ENCODE results near the gene CDH16. TPM values are rescaled to one million over a fixed set of nuclear protein-coding genes. Genes with fewer than 3 reads are reported as not detected.
A peak's percentile ranks its signal among the peaks of the same experiment; 100 is the strongest.
"Not testable (repeated sequence)": the region's sequence is repeated elsewhere in the genome, so short reads cannot be mapped to it uniquely, and the experiment has no call there.

CDH16 gene, protein sequence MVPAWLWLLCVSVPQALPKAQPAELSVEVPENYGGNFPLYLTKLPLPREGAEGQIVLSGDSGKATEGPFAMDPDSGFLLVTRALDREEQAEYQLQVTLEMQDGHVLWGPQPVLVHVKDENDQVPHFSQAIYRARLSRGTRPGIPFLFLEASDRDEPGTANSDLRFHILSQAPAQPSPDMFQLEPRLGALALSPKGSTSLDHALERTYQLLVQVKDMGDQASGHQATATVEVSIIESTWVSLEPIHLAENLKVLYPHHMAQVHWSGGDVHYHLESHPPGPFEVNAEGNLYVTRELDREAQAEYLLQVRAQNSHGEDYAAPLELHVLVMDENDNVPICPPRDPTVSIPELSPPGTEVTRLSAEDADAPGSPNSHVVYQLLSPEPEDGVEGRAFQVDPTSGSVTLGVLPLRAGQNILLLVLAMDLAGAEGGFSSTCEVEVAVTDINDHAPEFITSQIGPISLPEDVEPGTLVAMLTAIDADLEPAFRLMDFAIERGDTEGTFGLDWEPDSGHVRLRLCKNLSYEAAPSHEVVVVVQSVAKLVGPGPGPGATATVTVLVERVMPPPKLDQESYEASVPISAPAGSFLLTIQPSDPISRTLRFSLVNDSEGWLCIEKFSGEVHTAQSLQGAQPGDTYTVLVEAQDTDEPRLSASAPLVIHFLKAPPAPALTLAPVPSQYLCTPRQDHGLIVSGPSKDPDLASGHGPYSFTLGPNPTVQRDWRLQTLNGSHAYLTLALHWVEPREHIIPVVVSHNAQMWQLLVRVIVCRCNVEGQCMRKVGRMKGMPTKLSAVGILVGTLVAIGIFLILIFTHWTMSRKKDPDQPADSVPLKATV
- total RNA-seq: not detected

DNA sequence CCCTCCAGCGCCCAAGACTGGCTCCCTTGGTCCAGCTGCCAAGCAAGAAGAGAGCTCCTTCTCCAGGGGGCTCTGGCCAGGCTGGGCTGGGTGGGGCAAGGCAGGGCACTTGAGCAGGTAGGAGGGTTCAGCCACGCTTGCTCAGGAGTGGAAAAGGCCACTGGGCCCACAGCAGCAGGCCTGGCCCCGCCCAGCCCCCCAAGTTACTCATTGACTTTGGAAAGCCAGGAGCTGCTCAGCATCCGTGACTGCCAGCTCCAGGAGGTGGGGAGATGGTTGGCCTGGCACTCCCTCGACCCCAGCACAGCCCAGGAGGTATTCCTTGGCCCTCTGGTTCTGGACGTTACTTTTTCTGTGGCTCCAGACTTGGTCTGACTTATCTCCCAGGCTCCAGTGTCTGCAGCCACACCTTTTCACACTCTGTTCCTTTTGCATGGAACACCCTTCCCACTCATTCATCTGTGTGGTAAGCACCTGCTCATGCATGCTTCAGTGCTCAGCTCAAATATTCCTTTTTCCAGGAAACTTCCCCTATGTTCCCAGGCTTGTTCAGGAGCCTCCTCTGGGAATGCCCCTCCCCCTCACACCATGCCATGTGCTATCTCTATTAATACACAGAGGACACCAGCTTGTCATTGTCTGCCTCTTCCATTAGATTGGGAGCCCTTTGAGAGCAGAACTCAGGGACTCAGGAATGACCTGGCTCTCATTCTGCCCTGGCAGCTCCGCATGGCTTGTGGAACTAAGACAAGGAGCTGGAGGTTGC is at the start of gene CDH16:
Gene CDH16, minus strand, starts transcription at position 83 of the 766 bp plus-strand sequence. CDS start 820 bp downstream, outside the sequence.
- DNase-seq: no peak
- no peak within 1 kb of the TSS for H3K4me3 Mint-ChIP-seq
- no peak for ATAC-seq (replicated peaks in 1 of 2)
- no peaks in the 10 kb centered on the region for H3K4me1 Mint-ChIP-seq (ENCODE audit: low read depth)
- H3K9me3 Mint-ChIP-seq: no peaks in the 10 kb centered on the region
- H3K27ac Mint-ChIP-seq: no peak within 1 kb of the TSS
- peaks cover 12% of the 10 kb centered on the region for H3K27me3 Mint-ChIP-seq (ENCODE audit: low read depth)
- no peaks in the 10 kb centered on the region for H3K36me3 Mint-ChIP-seq (ENCODE audit: insufficient read depth in 2 of 2)

DNA sequence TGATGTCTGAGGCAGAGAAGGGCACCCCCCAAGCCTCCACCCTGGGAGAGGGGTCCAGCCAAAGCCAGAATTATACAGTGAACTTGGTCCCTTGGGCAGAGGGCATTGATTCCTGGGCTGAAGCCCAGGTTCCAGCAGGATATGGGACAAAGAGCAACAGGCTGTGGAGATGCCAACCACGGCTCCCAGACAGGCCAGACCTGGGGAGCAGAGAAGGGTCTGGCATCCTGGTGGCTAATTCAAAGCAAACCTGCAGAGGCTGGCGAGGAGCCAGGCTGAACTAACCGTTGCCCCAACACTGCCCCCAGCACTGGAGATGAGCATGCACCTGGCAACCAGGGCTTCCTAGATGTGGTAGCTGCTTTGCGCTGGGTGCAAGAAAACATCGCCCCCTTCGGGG is 45.4 kb upstream of the CDH16 start:
- no peak overlapping the region for H3K4me3 Mint-ChIP-seq
- no peak overlapping the region for H3K27ac Mint-ChIP-seq
- H3K4me1 Mint-ChIP-seq (ENCODE audit: low read depth): peaks cover 18% of the 10 kb centered on the region
- no peaks in the 10 kb centered on the region for H3K27me3 Mint-ChIP-seq (ENCODE audit: low read depth)
- H3K36me3 Mint-ChIP-seq (ENCODE audit: insufficient read depth in 2 of 2): no peaks in the 10 kb centered on the region
- no peak for DNase-seq
- H3K9me3 Mint-ChIP-seq: no peaks in the 10 kb centered on the region
- no peak for ATAC-seq (replicated peaks in 1 of 2)

DNA sequence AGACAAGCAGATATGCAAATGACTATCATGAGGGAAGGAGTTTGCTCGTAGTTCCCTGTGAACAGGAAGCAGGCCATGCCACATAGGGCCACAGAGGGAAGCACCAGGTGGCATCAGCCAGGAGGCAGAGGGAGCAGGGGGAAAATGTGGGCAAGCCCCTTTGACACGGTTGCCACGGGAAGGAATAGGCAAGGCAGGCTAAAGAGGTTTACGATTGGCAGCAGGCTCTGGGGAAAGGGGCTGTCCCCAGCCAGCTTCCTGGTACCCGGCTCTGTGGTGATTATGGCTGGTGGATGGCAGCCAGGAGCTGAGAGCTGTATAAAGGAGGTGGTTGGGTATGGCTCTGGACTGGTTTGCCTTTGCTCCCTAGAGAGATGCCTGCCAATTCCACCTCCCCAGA is 43.2 kb upstream of the CDH16 start:
- Mint-ChIP-seq H3K9me3 (no peaks in the 10 kb centered on the region), H3K4me3 (peak overlapping the region; percentile 75 to 78), H3K27ac (peak overlapping the region; percentile 15), H3K27me3 (ENCODE audit: low read depth) (no peaks in the 10 kb centered on the region), H3K4me1 (ENCODE audit: low read depth) (peaks cover 24% of the 10 kb centered on the region), H3K36me3 (ENCODE audit: insufficient read depth in 2 of 2) (no peaks in the 10 kb centered on the region)
- DNase-seq (no peak), ATAC-seq (replicated peaks in 1 of 2) (peak in 1 of 2 donors; percentile 30)

DNA sequence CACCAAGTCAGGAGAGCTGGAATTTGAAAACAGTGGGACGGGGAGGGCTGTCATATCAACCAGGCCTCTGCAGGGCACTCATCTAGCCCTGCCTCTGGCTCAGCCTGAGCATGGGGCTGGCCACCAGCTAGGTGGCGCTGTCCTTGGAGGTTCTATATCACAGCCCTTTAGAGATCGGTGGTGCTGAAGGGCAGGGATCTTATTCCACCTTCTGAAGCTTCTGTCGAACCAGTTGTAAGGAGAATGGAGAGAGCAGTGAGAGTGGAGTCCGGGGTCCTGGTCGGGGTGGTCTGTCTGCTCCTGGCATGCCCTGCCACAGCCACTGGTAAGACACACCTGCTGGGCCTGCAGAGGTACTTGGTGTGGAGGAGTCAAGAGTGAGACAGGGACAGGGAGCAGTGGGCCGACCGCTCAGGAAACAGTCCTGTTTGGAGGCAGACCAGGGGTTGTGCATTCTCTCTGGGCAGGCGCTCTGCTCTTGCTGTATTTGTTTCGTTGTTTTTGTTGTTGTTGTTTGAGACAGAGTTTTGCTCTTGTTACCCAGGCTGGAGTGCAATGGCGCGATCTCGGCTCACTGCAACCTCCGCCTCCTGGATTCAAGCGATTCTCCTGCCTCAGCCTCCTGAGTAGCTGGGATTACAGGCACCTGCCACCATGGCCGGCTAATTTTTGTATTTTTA is 42.5 kb upstream of the CDH16 start, which contains the start of gene CES3:
Gene CES3, plus strand, starts transcription at position 202 of the 680 bp plus-strand sequence. Its CDS starts 42 bp downstream, at position 244.
- Mint-ChIP-seq H3K4me1 (ENCODE audit: low read depth) (peaks cover 24% of the 10 kb centered on the region), H3K27ac (peak within 1 kb of the TSS; percentile 59), H3K27me3 (ENCODE audit: low read depth) (no peaks in the 10 kb centered on the region), H3K9me3 (no peaks in the 10 kb centered on the region), H3K36me3 (ENCODE audit: insufficient read depth in 2 of 2) (no peaks in the 10 kb centered on the region), H3K4me3 (peak within 1 kb of the TSS; percentile 75 to 78)
- peak; percentile 91 to 95 for ATAC-seq (replicated peaks in 1 of 2)
- DNase-seq: peak; percentile 75 to 81

DNA sequence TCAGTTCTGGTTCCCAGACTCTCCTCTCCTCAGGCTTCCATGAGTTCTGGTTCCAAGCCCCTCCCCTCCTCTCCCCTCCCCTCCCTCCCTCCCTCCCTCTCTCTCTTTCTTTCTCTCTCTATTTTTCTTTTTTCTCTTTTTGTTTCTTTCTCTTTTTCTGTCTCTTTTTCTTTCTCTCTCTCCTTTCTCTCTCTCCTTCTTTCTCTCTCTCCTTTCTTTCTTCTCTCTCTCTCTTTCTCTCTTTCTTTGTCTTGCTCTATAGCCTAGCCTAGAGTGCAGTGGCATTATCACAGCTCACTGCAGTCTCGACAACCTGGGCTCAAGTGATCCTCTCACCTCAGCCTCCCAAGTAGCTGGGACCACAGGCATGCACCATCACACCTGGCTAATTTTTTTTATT is 41.6 kb upstream of the CDH16 start:
- no peaks in the 10 kb centered on the region for H3K27me3 Mint-ChIP-seq (ENCODE audit: low read depth)
- peaks cover 24% of the 10 kb centered on the region for H3K4me1 Mint-ChIP-seq (ENCODE audit: low read depth)
- no peaks in the 10 kb centered on the region for H3K36me3 Mint-ChIP-seq (ENCODE audit: insufficient read depth in 2 of 2)
- no peak overlapping the region for H3K4me3 Mint-ChIP-seq
- peak overlapping the region; percentile 59 for H3K27ac Mint-ChIP-seq
- no peak for ATAC-seq (replicated peaks in 1 of 2)
- H3K9me3 Mint-ChIP-seq: no peaks in the 10 kb centered on the region
- DNase-seq: no peak

DNA sequence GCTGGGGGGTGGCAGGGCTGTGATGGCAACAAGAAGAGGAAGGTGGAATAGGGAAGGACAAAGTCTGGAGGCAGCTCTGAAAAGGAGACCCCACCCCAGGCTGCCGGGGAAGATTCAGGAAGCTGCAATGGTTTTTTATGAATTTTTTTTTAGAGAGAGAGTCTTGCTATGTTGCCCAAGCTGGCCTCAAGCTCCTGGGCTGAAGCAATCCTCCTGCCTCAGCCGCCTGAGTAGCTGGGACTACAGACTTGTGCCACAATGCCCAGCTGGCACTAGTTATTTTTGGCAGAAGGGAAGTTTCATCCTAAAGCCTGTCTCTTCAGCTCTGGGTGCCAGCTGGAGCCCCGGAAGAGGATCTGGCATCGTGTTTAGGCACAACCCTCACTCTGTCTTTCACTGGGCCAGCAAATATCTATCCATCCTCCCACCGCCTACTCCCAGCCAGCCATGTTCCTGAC is 41.0 kb upstream of the CDH16 start:
- H3K27me3 Mint-ChIP-seq (ENCODE audit: low read depth): no peaks in the 10 kb centered on the region

DNA sequence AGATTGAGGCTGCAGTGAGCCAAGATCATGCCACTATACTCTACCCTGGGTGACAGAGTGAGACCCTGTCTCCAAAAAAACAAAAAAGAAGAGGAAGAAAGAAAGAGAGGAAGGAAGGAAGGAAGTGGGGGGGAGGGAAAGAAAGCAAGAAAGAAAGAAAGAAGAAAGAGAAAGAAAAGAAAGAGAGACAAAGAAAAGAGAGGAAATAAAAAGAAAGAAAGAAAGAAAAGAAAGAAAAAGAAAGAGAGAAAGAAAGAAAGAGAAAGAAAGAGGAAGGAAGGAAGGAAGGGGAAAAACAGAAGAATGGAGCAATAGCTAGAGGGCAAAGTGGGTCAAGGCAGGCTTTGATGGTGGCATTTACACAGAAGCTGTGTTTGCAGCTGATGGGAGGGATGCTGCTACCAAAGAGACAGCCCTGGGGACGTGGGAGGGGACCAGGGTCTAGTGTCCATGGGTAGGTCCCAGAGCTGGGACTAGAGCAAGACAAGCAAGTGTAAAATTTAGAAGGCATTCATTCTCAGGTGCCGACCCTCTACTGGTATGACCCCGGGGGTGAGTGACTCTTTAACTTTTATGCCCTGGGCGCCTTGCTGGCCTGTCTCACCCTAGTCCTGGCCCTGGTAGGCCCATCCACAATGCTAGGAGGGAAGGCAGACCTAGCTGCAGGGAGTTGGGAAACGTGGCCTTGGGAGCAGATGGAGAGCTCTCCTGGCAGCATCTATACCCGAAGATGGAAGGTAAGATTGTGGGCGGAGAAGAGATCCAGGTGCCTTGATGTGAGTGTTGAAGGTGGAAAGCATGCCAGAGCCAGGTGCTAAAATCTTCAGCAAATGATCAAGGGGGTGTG is 40.4 kb upstream of the CDH16 start:
- DNase-seq (no peak), ATAC-seq (replicated peaks in 1 of 2) (no peak)
- Mint-ChIP-seq H3K4me3 (no peak overlapping the region), H3K27ac (no peak overlapping the region), H3K36me3 (ENCODE audit: insufficient read depth in 2 of 2) (no peaks in the 10 kb centered on the region), H3K4me1 (ENCODE audit: low read depth) (peaks cover 24% of the 10 kb centered on the region), H3K9me3 (no peaks in the 10 kb centered on the region), H3K27me3 (ENCODE audit: low read depth) (peaks cover 2% of the 10 kb centered on the region)

More for the DNA sequence above, 41.0 kb upstream of the CDH16 start:
- Mint-ChIP-seq H3K36me3 (ENCODE audit: insufficient read depth in 2 of 2) (no peaks in the 10 kb centered on the region), H3K4me3 (no peak overlapping the region), H3K9me3 (no peaks in the 10 kb centered on the region), H3K4me1 (ENCODE audit: low read depth) (peaks cover 24% of the 10 kb centered on the region), H3K27ac (no peak overlapping the region)
- ATAC-seq (replicated peaks in 1 of 2) (no peak), DNase-seq (no peak)

DNA sequence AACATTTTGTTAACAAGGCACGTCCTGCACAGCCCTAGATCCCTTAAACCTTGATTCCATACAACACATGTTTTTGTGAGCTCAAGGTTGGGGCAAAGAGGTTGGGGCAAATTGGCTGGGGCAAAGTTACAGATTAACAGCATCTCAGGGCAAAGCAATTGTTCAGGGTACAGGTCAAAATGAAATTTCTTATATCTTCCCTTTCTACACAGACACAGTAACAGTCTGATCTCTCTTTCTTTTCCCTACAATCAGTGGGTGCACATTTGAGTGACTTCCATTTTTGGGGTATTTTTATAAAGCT is 37.4 kb upstream of the CDH16 start:
- not testable (repeated sequence) for H3K27ac Mint-ChIP-seq; H3K36me3 Mint-ChIP-seq (ENCODE audit: insufficient read depth in 2 of 2); ATAC-seq (replicated peaks in 1 of 2); H3K9me3 Mint-ChIP-seq; DNase-seq; H3K4me3 Mint-ChIP-seq
- H3K4me1 Mint-ChIP-seq (ENCODE audit: low read depth): peaks cover 25% of the 10 kb centered on the region
- peaks cover 31% of the 10 kb centered on the region for H3K27me3 Mint-ChIP-seq (ENCODE audit: low read depth)

DNA sequence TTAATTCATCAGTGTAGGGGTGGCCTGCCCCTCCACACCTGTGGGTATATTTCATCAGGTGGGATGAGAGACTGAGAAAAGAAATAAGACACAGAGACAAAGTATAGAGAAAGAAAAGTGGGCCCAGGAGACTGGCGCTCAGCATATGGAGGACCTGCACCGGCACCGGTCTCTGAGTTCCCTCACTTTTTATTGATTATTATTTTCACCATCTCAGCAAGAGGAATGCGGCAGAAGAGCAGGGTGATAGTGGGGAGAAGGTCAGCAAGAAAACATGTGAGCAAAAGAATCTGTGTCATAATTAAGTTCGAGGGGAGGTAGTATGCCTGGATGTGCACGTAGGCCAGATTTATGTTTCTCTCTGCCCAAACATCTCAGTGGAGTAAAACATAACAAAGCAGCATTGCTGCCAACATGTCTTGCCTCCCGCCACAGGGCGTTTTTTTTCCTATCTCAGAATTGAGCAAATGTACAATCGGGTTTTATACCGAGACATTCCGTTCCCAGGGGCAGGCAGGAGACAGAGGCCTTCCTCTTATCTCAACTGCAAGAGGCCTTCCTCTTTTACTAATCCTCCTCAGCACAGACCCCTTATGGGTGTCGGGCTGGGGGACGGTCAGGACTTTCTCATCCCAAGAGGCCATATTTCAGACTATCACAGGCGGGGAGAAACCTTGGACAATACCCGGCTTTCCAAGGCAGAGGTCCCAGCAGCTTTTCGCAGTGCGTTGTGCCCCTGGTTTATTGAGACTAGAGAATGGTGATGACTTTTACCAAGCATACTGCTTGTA is 36.9 kb upstream of the CDH16 start:
- H3K9me3 Mint-ChIP-seq; H3K36me3 Mint-ChIP-seq (ENCODE audit: insufficient read depth in 2 of 2); H3K27ac Mint-ChIP-seq; DNase-seq; ATAC-seq (replicated peaks in 1 of 2); H3K4me3 Mint-ChIP-seq: not testable (repeated sequence)
- Mint-ChIP-seq H3K4me1 (ENCODE audit: low read depth) (peaks cover 25% of the 10 kb centered on the region), H3K27me3 (ENCODE audit: low read depth) (peaks cover 36% of the 10 kb centered on the region)

DNA sequence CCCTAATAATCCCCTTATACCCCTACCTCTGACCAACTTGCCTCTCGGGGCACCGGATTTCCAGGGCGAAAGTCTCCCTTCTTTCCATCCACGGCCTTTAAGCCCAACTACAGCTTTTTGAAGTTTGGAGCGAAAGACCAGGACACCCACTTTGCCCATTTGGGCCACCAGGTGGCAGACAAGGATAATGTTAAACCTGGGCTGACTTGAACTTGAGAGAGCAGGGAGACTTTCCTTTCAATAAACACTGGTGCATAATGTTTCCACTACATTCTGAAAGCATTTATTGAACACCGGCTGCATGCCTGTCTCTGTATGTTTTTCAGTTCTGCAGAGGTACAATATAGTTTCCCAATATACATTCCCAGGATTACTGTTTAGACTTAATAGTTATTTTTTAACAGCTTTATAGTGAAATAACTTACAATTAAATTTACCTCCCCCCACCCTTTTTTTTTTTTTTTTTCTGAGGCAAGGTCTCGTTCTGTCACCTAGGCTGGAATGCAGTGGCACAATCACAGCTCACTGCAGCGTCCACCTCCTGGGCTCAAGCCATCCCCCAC is 35.5 kb upstream of the CDH16 start:
- peak; percentile 76 to 79 for ATAC-seq (replicated peaks in 1 of 2)
- peak overlapping the region; percentile 31 for H3K27ac Mint-ChIP-seq
- H3K9me3 Mint-ChIP-seq: peaks cover 2 to 8% of the 10 kb centered on the region in 2 donors
- H3K36me3 Mint-ChIP-seq (ENCODE audit: insufficient read depth in 2 of 2): peaks cover 4 to 7% of the 10 kb centered on the region in 2 donors
- H3K4me3 Mint-ChIP-seq: no peak overlapping the region
- peaks cover 38% of the 10 kb centered on the region for H3K4me1 Mint-ChIP-seq (ENCODE audit: low read depth)
- H3K27me3 Mint-ChIP-seq (ENCODE audit: low read depth): peaks cover 50% of the 10 kb centered on the region
- peak; percentile 77 to 81 for DNase-seq
